Measurements from ENCODE around the gene LRRC59. TPM values are rescaled to one million over a fixed set of nuclear protein-coding genes. Genes with fewer than 3 reads are reported as not detected.
A peak's percentile ranks its signal among the peaks of the same experiment; 100 is the strongest.

LRRC59 gene
- total and polyA plus RNA-seq, 2 of the 8 experiments (the other 6 are each of a cell fraction or from before 2014, with no cell fraction given), result 48.3 to 117 TPM

GRCh38 chr17:50425682-50426471 is 28.6 kb upstream of the LRRC59 start, which contains the start of gene ACSF2 (continued):
- TF ChIP-seq MAX (IDR thresholded peaks at IDR 0.05), result peak; percentile 97
- peak; percentile 63 for TF ChIP-seq KDM4A (IDR thresholded peaks at IDR 0.05; ENCODE audit: low read depth, low read length, severe bottlenecking)
- TF ChIP-seq ATF3 (IDR thresholded peaks at IDR 0.05; ENCODE audit: insufficient read depth, low read depth, low read length), result 0 out of 2 replicates have a peak, but pooled peaks have one; percentile 42
